Fibroblast of skin of back (primary cell): ENCODE results near the gene PGP.

Experiments
- DNase-seq: peaks from one replicate; pipeline ENCODE4 v3.0.0-alpha.2; 2013

Gene PGP

GRCh38 chr16:2199621-2200139, 15.0 kb downstream of the PGP start:
- no peak for DNase-seq

GRCh38 chr16:2199095-2199494, 15.5 kb downstream of the PGP start:
- DNase-seq = no peak

- no peak for DNase-seq
Observed at GRCh38 chr16:2198283-2198682, 16.4 kb downstream of the PGP start.

- DNase-seq = no peak
Observed at GRCh38 chr16:2197765-2198164, 16.9 kb downstream of the PGP start.

DNA sequence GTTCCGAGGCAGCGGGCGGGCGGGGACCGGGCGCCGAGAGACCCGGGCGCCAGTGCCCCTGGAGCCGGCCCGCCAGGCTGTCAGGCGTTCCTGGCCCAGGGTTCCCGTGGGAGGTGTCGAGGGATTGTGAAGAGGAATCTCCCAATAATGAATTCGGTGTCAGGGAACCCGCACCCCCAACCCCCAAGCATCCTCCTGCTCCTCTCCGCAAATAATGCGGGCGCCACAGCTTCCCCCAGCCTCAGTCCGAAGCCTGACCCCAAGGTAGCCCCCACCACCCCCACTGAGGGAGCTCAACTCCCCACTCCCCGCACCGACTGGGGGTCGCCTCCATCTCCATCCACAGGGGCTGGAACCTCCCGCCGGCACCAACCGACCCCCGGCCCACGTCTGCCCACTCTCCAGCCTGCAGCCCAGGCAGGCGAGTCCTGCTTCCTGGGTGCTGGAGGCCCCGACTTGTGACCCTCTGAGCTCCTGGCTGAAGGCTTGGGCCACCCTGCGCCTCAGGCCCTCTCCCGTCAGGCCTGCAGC, 17.6 kb downstream of the PGP start:
- DNase-seq = no peak

- DNase-seq = no peak
Observed at GRCh38 chr16:2196162-2196980, 18.3 kb downstream of the PGP start, which contains the start of gene CASKIN1. TSS of gene CASKIN1 (minus strand) at chr16:2196605. CDS start at chr16:2196432, 173 bp downstream.

DNA sequence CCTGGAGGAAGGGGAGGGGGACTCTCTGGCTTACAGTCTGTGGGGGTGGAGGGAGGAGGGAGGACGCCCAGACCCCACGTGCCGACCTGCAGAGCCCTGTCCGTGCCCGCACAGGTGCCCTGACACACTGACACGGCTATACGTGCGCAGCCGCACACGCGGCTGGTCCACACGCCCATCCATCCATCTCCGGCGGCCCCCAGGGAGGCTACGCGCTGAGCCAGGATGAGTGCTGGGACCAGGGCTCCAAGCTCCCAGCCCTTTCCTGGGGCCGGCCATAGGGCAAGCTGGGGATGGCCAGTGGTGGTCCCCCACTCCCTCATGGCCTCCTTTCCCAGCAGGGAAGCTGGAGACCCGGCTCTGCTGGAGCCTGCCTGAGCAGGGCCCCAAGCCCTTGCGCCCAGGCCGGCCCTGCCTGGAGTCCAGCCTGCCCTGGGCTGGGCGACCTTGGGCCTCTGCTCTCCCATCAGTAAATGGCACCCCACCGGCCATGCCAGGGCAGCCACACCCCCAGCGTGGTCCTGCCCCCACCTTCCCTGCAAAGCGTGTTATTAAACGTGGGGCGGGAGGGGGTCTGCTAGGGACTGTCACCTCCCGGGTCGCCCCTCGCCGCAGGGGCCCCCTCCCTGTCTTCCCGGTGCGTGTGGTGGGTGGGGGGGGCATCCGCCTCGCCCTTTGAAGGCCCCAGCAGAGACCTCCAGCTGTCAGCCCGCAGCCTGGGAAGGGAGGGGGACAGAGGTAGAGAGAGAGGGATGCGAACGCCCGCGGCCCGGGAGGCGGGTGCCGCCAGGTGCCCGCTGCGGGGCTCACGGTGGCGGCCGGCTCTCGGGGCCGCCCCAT, 19.1 kb downstream of the PGP start:
- DNase-seq = no peak

DNA sequence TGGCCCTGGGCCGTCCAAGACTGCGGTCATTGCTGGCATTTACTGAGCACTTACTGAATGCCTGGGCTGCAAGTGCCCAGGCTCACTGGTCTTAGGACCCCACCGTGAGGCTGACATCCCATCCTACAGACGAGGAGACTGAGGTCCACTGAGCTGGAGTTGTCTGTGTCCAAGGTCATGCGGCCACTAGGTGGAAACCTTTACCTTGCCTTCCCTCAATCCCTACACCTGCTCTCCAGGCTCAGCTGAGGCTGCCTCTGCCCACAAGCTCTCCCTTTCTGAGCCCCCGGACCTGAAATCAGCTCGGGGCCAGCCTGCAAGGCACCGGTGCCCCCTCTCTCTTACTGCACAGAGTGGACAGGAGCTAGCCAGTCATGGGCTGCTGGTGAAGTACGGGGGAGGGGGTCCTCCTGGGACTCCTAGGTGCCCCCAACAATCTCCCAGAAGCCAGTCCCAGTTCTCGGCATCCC, 19.8 kb downstream of the PGP start:
- DNase-seq = peak; percentile 17

- peak; percentile 37 for DNase-seq
Observed at GRCh38 chr16:2194166-2194834, 20.3 kb downstream of the PGP start.

- DNase-seq = no peak
Observed at GRCh38 chr16:2191446-2191706, 23.3 kb downstream of the PGP start.

GRCh38 chr16:2190659-2191445, 23.8 kb downstream of the PGP start:
- DNase-seq = no peak

- no peak for DNase-seq
Observed at GRCh38 chr16:2190002-2190658, 24.5 kb downstream of the PGP start.

DNA sequence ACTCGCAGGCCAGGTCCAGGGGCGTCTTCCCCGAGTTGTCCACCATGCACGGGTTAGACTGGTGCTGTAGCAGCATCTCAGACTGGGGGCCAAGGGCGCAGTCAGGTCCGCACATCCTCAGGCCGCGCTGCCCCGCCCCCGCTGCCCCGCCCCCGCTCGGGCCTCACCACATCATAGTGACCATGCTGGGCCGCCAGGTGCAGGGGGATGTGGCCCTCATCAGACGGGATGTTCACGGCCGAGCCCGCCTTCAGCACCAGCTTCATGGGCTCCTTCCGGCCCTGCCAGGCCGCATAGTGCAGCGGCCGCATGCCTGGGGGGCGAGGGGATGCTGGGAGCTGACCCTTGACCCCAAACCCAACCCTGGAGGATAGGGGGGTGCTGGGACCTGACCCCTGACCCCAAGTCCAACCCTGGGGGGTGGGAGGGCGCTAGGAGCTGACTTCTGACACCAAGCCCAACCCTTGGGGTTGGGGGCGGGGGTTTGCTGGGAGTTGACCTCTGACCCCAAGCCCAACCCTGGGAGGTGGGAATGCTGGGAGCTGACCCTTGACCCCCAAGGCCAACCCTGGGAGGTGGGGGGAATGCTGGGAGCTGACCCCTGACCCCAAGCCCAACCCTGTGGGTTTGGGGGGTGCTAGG, 25.3 kb downstream of the PGP start:
- DNase-seq = no peak

GRCh38 chr16:2188395-2188794, 26.2 kb downstream of the PGP start:
- no peak for DNase-seq

DNA sequence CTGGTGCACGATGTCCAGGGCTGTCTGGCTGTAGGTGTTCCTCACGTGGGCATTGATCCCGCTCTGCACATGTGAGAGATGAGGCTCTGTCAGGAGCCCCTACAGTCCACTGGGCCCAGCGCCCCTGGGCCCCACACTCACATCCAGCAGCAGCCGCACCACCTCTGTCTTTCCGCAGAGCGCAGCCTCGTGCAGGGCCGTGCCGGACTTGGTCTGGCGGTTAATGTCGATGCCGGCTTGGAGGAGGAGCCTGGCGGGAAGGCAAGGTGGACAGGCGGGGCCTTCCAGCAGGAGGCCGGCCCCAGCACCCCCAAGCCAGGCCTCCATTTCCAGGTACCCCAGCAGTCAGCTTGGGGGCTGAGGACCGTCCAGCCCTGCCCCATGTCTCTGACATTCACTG, 27.4 kb downstream of the PGP start:
- no peak for DNase-seq

- DNase-seq = no peak
Observed at GRCh38 chr16:2186505-2186904, 28.1 kb downstream of the PGP start.

- no peak for DNase-seq
Observed at GRCh38 chr16:2186064-2186463, 28.6 kb downstream of the PGP start.

DNA sequence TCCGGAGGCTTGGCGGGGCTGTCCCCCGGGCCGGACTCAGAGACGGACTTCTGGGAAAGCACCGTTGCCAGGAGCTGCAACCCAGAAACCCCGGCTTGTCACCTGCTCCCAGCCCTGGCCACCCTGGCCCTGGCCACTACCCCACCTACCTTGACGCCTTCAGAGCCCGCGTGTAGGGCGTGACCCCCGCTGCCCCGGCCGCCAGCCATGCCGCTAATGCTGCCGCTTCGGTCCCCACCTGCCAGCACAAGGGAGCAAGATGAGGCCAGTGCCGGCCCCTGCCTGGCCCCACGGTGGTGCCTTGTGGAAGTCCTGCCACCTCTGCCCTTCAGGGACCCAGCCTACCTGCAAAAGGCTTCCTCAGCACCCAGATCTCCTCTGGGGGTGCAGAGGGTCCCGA, 29.7 kb downstream of the PGP start:
- no peak for DNase-seq

DNA sequence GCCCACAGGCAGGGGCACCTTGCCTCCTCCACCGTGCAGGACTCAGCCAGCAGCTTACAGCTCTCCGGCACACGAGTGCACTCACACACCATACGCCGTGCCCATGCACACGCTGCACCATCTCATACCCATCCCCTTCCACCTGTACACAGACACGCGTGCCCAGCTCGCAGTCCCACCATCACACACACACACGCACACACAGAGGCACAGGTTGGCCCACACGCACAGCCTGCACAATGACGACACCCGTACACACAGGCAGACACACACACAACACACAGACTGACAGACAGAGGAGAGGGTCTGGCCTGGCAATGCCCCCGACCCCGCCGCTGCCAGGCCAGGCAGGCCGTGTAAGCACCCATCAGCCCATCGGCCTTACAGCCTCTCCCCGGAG, 30.3 kb downstream of the PGP start:
- DNase-seq = no peak

- DNase-seq = no peak
Observed at GRCh38 chr16:2183671-2184070, 31.0 kb downstream of the PGP start.

DNA sequence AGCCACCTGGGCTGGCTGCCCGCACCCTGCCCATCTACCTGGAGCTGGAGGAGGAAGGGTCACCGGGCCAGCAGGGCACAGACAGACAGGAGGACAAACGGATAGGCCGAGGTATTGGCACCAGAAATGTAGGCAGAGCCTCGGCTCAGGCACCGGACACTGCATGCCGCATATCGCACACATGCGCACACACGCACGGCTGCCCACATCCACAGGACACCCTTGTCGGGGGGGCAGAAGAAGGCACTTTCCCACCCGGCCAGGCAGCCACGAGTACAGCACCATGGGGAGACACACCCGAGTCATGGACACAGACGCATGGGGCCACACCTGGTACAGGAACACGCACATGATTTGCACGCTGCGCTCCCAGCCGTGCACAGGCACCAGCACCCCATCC, 32.7 kb downstream of the PGP start:
- DNase-seq = no peak
